GM19395 (cell line): Measurements from ENCODE around the gene VSTM4.
A peak's percentile ranks its signal among the peaks of the same experiment; 100 is the strongest.

Source experiments
- ATAC-seq: cut with Tn5 transposase; IDR thresholded peaks from one replicate; pipeline ENCODE4 v1.9.1; 2021; ENCODE audit warnings: mild to moderate bottlenecking, moderate library complexity; ENCODE audit not compliant: unreplicated experiment

Gene VSTM4

GRCh38 chr10:49143249-49143648 is 27.9 kb upstream of the VSTM4 start:
- ATAC-seq: no peak

DNA sequence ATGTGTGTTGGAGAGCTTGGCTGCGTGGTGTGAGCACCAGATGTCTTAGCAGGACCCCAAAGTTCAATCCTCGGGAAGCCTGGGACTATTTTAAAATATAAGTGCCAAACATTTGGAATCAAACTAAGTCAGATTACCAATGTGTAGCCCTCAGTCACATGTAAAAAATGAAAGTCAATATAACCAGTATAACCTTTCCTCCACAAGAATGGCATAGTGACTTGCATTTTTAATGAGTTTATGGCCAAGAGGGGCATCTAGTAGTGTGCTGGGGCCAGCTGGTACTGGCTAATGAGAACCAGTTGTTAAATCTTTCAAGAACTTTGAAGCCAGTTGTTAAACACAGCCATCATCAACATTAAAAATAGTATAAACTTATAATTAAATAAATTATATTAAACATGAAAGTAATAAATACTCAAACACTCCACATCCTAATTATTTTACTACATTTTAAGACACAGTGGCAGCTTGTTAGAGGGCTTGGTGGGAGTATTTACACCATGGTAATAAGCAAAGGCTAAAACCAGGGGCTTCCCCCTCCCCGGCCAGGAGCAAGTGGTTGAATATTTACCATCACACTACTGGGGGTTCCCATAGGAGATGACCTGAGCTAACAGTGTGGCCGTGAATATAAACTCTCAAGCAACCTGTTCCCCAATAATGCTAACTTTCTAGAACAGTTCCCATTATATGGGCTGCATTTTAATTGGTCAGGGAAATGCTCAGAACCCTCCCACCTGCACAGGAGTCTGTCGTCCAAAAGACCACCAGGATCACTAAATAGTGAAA is 26.4 kb upstream of the VSTM4 start:
- no peak for ATAC-seq

GRCh38 chr10:49140304-49141177 is 25.2 kb upstream of the VSTM4 start:
- ATAC-seq: no peak

DNA sequence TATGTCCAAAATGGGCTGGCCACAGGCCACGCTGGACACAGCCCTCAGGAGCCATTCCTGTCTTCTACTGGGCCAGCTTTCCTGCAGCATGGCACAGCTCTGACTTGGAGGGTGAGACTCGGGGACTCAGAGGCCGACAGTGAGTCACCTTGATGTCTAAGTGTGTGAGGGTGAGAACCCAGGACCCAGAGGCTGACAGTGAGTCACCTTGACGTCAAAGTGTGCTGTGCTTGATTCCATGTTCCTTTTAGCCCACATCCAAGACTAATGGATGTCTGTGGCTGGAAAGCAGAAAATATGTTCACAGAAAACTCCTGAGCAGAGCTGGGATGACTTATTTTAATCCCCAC is 24.5 kb upstream of the VSTM4 start:
- no peak for ATAC-seq

DNA sequence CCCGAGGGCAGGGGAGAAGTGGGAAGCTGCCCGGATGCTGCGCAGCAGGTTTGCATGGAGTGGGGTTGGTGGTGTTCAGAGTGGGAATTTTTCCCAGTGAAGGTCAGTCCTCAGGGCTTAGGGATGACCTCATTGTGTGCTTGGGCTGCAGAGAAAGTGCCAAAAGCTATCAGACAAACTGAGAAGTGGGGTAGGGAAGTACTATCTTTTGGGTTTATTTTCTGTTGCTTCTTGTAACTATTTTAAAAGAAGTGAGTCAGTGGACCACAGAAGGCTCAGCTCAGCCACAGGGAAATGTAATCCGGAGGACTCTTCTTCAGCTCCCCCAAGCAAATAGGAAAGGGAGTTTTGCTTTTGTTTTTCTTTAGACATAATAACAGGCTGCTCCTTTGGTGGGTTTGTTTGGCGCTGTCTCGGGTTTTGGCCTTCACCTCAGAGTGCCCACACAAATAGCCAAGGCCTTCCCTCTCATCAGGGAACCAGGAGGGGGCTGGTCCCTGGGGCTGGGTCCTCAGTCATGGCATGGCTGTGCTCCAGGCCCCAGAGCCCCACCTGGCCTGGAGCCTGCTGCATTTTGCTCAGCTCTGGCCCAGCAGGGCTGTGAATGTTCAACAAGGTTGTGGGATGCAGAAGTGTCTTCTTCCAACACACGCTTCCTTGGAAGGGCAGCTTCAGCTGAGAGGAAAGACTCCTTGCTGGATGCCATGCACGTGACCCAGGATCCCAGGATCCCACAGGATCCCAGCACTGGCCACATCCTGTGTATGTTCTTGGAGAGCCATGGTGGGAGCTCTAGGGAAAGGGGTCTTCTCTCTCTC is 23.9 kb upstream of the VSTM4 start:
- no peak for ATAC-seq

DNA sequence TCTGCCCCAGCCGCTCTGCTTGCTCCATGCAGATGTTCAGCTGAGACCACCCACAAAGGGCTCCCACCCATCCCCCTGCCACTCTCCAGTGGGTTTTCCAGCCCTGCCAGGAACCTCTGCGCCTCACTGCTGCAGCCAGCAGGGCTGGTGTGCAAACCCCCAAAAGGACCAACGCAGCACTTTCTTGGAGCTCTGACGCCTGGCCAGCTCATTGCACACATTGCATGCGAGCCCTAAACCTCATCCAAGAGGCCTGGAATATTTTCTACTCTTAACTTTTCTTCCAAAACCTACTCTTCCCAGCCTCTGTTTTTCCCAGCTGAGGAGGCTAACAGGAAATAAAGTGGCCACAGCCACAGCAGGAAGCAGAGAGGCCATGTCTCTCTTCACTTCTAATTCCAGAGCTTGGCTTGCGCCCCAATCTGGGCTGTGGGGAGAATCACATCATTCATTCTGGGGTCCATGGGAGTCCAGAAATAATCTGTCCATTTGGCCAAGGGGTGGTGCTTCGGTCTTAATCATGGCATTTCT is 23.1 kb upstream of the VSTM4 start:
- ATAC-seq: no peak

DNA sequence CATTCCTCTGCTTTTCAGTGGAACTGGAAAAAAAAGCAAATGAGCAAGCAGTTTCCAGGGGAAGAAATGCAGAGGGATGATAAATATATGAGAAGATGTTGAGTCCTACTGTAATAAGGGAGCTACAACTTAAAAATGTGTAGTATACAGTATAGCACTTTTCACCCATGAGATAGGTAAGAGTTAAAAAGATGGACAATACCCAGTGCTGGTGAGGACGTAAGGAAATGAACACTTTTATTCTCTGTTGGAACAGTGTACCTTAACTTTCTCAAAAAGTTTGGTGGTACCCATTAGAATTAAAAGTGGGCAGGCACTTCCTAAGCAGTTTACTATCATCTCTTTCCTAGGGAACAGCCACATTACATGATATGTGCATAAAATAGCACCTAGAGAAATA is 21.2 kb upstream of the VSTM4 start:
- no peak for ATAC-seq

- no peak for ATAC-seq
Measured at GRCh38 chr10:49135575-49136313, 20.4 kb upstream of the VSTM4 start.

GRCh38 chr10:49134327-49134726 is 19.0 kb upstream of the VSTM4 start:
- no peak for ATAC-seq

GRCh38 chr10:49133706-49134248 is 18.5 kb upstream of the VSTM4 start, which contains the start of gene FAM170B:
TSS of gene FAM170B (minus strand) at chr10:49134021. CDS start at chr10:49133918, 103 bp downstream.
- no peak for ATAC-seq

DNA sequence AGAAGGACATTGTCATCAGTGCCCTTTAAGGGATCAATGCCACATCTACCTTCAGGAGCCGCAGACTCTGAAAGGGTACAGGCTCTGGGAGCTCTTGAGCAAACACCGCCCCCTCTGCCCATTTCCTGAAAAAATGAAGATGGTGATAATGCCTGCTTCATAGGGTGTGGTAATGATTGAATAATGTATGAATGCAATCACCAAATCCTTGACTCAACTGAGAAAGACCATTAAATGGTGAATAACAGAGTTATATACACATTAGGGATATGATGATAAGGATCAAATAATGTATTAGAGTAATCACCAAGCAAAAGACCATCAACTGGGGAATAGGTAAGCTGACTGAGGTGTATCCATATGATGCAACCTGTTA is 17.0 kb upstream of the VSTM4 start:
- ATAC-seq: no peak

- ATAC-seq: no peak
Measured at GRCh38 chr10:49131507-49132361, 16.4 kb upstream of the VSTM4 start.

- no peak for ATAC-seq
Measured at GRCh38 chr10:49129376-49129775, 14.1 kb upstream of the VSTM4 start.

GRCh38 chr10:49128854-49129253 is 13.5 kb upstream of the VSTM4 start:
- no peak for ATAC-seq

- peak; percentile 47 for ATAC-seq
Measured at GRCh38 chr10:49123981-49124950, 8.9 kb upstream of the VSTM4 start.

DNA sequence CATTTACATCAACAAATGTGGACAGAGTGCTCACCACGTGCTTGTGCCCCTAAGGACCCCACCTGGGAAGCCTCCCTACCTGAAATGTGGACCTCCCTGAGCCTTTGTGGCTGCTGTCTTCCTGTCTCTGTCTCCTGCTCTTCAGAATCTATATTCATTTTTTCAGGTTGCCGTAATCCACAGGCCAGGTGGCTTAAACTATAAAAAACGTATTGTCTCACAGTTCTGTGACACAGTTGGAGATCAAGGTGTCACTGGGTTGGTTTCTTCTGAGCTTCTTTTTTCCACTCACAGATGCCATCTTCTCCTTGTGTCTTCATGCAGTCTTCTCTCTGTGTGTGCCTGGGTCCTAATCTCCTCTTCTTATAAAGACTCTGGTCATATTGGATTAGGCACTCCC is 5.6 kb upstream of the VSTM4 start:
- no peak for ATAC-seq

DNA sequence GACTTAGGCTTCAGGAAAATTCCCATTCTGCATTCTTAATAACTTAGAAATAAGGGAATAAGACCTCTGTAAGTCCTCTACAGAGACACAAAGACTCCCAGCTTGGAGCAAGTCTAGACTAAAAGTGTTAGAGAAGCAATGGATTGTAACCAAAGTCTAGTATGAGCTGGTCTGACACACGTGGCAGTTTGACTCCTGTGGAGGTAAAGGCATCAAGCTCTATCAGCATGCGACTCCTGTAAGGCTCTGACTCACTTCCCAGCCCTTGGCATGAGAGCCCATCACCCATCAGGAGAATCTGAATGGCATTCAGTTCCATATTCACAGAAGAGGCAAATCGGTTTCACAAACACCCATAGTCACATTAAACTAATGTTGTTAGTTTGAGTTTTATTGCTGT is 4.4 kb upstream of the VSTM4 start:
- ATAC-seq: no peak
